HG03159 (cell line): ENCODE results near the gene COX7C.
"Not testable (repeated sequence)": the region's sequence is repeated elsewhere in the genome, so short reads cannot be mapped to it uniquely, and the experiment has no call there.

Experiments
- ATAC-seq: cut with Tn5 transposase; IDR thresholded peaks from one replicate; pipeline ENCODE4 v1.9.1; 2021; ENCODE audit warnings: mild to moderate bottlenecking, moderate library complexity; ENCODE audit not compliant: unreplicated experiment

The COX7C gene

GRCh38 chr5:86660771-86661170 lies 43.0 kb downstream of the COX7C start:
- ATAC-seq: not testable (repeated sequence)

- no peak for ATAC-seq
Observed at GRCh38 chr5:86664173-86664572, 46.4 kb downstream of the COX7C start.

GRCh38 chr5:86665984-86666760 lies 48.4 kb downstream of the COX7C start:
- no peak for ATAC-seq

GRCh38 chr5:86666981-86667380 lies 49.2 kb downstream of the COX7C start:
- ATAC-seq: no peak
